Endothelial cell of hepatic sinusoid (primary cell): ENCODE data around the gene LRCOL1.

Experiments used
- in situ Hi-C: cut with HindIII; loops from 2 replicates; pipeline ENCODE4 v1.10.0; 2017; ENCODE audit warnings: low sequenced_read_pairs

The LRCOL1 gene

GRCh38 chr12:132555686-132556085 is 54.7 kb downstream of the LRCOL1 start:
- in situ Hi-C loops, result no loop called here

DNA sequence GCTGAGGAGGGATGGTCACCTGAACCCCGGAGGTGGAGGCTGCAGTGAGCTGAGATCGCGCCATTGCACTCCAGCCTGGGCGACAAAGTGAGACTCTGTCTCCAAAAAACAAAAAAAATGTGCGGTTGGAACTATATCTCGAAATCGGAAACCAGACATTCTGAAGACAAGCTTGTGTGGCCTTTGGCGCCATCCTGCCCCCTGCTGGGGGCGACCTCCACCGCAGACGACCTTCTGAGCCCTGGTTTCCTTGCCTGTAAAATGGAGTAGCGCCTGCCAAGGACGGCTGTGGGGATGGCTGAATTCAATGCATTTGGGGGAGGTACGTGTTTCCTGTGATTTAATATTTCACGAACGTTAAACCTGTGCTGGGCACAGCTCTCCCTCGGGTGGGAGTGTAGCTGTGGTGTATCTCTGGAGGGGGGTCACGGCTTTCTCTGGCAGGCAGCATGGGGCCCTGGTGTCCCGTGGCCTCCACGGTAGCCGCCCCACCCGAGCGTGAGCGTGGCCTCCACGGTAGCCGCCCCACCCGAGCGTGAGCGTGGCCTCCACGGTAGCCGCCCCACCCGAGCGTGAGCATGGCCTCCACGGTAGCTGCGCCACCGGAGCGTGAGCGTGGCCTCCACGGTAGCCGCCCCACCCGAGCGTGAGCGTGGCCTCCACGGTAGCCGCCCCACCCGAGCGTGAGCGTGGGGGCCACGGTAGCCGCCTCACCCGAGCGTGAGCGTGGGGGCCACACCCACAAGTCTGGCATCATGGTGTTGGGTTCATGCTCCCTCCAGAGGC is 55.3 kb downstream of the LRCOL1 start:
- in situ Hi-C loops, result no loop called here
